ENCODE measurements around the gene F2RL1. TPM values are rescaled to one million over a fixed set of nuclear protein-coding genes. Genes with fewer than 3 reads are reported as not detected.

F2RL1 gene
- total RNA-seq, 6 experiments from 2014 or later = 2.6 to 17.0 (median 11.6) TPM

GRCh38 chr5:76859591-76860247 is 40.9 kb downstream of the F2RL1 start:
- intact Hi-C loops (cut with DNase I) = loop anchor here in 1 of 2 donors (10.0 kb wide), 1 partner anchor 155 kb away; no protein-coding TSS in a partner anchor
- Histone ChIP-seq H3K27me3 (no peaks in the 10 kb centered on the region), H3K27ac (no peak overlapping the region), H3K9me3 (no peaks in the 10 kb centered on the region), H3K4me3 (no peak overlapping the region), H3K4me1 (peaks cover 0 to 2% (median 0%) of the 10 kb centered on the region in 4 donors), H3K36me3 (no peaks in the 10 kb centered on the region)
- 73% methylated on average over 3 of the region's 10 CpGs for WGBS (ENCODE audit: insufficient coverage, low coverage, low lambda C conversion rate, missing lambda C conversion rate)
- TF ChIP-seq POLR2A (IDR thresholded peaks at IDR 0.05) = no peak
- no peak for TF ChIP-seq CTCF (IDR thresholded peaks at IDR 0.05)
- ATAC-seq = peak in 1 of 4 donors; percentile 28
- peak in 1 of 3 donors; percentile 22 for DNase-seq

- DNase-seq = no peak
- ATAC-seq = no peak
- Histone ChIP-seq H3K27ac (no peak overlapping the region), H3K9me3 (no peaks in the 10 kb centered on the region), H3K4me3 (no peak overlapping the region), H3K27me3 (no peaks in the 10 kb centered on the region), H3K4me1 (no peaks in the 10 kb centered on the region), H3K36me3 (no peaks in the 10 kb centered on the region)
- no peak for TF ChIP-seq CTCF (IDR thresholded peaks at IDR 0.05)
- TF ChIP-seq POLR2A (IDR thresholded peaks at IDR 0.05) = no peak
- intact Hi-C loops (cut with DNase I) = loop anchor here in 1 of 2 donors (10.0 kb wide), 1 partner anchor 153 kb away; no protein-coding TSS in a partner anchor
- 90% methylated on average over 5 of the region's 5 CpGs for WGBS (ENCODE audit: insufficient coverage, low coverage, low lambda C conversion rate, missing lambda C conversion rate)
Measured at GRCh38 chr5:76861612-76862011, 42.8 kb downstream of the F2RL1 start.

GRCh38 chr5:76863001-76863400 is 44.2 kb downstream of the F2RL1 start:
- no peak for ATAC-seq
- Histone ChIP-seq H3K27ac (no peak overlapping the region), H3K27me3 (no peaks in the 10 kb centered on the region), H3K36me3 (no peaks in the 10 kb centered on the region), H3K4me1 (no peaks in the 10 kb centered on the region), H3K9me3 (no peaks in the 10 kb centered on the region), H3K4me3 (no peak overlapping the region)
- 8% methylated on average over 1 of the region's 1 CpG for WGBS (ENCODE audit: insufficient coverage, low coverage, low lambda C conversion rate, missing lambda C conversion rate)
- no peak for DNase-seq
- intact Hi-C loops (cut with DNase I) = loop anchor here in 1 of 2 donors (10.0 kb wide), 1 partner anchor 152 kb away; no protein-coding TSS in a partner anchor
- TF ChIP-seq POLR2A (IDR thresholded peaks at IDR 0.05) = no peak

GRCh38 chr5:76866503-76866902 is 47.7 kb downstream of the F2RL1 start:
- Histone ChIP-seq H3K4me3 (no peak overlapping the region), H3K27me3 (no peaks in the 10 kb centered on the region), H3K36me3 (no peaks in the 10 kb centered on the region), H3K27ac (no peak overlapping the region), H3K9me3 (no peaks in the 10 kb centered on the region), H3K4me1 (no peaks in the 10 kb centered on the region)
- ATAC-seq (no peak), DNase-seq (no peak)
- WGBS (ENCODE audit: insufficient coverage, low coverage, low lambda C conversion rate, missing lambda C conversion rate) = 61% methylated on average over 2 of the region's 2 CpGs
- intact Hi-C loops (cut with DNase I) = loop anchor here in 1 of 2 donors (10.0 kb wide), 1 partner anchor 148 kb away; no protein-coding TSS in a partner anchor
- no peak for TF ChIP-seq POLR2A (IDR thresholded peaks at IDR 0.05)
- no peak for TF ChIP-seq CTCF (IDR thresholded peaks at IDR 0.05)

GRCh38 chr5:76867038-76867437 is 48.2 kb downstream of the F2RL1 start:
- DNase-seq = no peak
- WGBS (ENCODE audit: insufficient coverage, low coverage, low lambda C conversion rate, missing lambda C conversion rate) = 78% methylated on average over 4 of the region's 4 CpGs
- Histone ChIP-seq H3K9me3 (no peaks in the 10 kb centered on the region), H3K4me1 (no peaks in the 10 kb centered on the region), H3K36me3 (no peaks in the 10 kb centered on the region), H3K4me3 (no peak overlapping the region), H3K27ac (no peak overlapping the region), H3K27me3 (no peaks in the 10 kb centered on the region)
- intact Hi-C loops (cut with DNase I) = loop anchor here in 1 of 2 donors (10.0 kb wide), 1 partner anchor 148 kb away; no protein-coding TSS in a partner anchor
- no peak for TF ChIP-seq POLR2A (IDR thresholded peaks at IDR 0.05)
- TF ChIP-seq CTCF (IDR thresholded peaks at IDR 0.05) = no peak
- no peak for ATAC-seq
